GM18499 (cell line): Measurements from ENCODE around the gene FLT4.

Experiments
- ATAC-seq: cut with Tn5 transposase; IDR thresholded peaks from one replicate; pipeline ENCODE4 v1.9.1; 2021; ENCODE audit warnings: moderate number of reproducible peaks; ENCODE audit not compliant: insufficient read depth, unreplicated experiment

The FLT4 gene

DNA sequence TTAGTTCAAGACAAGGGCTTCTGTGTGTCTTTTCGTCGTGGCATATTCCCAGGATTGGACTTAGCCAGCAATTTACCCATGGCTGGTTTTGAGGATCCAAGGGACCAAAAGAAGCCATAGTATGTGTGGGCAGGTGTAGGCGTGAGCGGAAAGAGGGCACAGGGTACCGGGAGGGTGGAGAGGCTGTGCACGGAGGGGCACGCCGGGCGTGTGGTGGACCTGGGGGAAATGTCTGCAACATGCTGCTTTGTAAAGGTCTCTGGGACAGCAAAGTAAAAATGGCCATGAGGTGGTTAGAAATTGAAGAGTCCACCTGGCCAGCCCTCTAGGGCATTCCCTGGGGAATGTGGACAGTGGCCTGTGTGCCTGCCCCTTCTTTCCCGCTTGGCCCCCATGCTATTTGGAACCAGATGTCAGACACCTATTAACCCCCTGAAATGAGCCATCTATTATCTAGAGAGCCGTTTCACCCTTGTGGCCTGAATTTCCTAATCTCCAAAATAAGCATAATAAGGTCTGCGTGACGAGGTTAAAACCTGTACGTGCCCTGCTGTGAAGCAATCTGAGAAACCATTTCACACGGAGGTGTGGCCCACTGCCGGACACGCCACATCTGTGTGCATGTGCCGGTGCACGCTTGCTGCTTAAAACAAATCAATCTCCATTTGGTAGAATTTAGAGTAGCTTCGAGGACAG is 5.1 kb downstream of the FLT4 start:
- ATAC-seq = no peak

- no peak for ATAC-seq
These were observed 6.1 kb downstream of the FLT4 start for GRCh38 chr5:180643191-180643851.

- no peak for ATAC-seq
These were observed 6.6 kb downstream of the FLT4 start for GRCh38 chr5:180642779-180643178.

GRCh38 chr5:180642181-180642775 is 7.1 kb downstream of the FLT4 start:
- no peak for ATAC-seq

DNA sequence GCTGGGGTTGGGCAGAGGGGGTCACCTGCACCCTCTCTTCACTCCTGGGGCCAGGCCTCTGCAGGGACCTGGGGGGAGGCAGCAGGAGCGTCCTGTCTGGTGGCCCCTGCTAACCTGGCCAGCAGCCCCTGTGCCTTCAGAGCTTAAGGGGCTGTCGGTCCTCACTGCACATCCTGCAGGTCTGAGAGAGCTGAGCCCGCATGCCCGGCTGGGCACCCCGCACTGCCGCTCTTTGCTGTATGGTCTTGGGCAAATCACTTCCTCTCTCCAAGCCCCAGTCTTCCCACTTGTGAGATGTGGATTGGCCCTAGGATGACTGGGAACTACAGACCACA is 7.9 kb downstream of the FLT4 start:
- ATAC-seq = no peak

DNA sequence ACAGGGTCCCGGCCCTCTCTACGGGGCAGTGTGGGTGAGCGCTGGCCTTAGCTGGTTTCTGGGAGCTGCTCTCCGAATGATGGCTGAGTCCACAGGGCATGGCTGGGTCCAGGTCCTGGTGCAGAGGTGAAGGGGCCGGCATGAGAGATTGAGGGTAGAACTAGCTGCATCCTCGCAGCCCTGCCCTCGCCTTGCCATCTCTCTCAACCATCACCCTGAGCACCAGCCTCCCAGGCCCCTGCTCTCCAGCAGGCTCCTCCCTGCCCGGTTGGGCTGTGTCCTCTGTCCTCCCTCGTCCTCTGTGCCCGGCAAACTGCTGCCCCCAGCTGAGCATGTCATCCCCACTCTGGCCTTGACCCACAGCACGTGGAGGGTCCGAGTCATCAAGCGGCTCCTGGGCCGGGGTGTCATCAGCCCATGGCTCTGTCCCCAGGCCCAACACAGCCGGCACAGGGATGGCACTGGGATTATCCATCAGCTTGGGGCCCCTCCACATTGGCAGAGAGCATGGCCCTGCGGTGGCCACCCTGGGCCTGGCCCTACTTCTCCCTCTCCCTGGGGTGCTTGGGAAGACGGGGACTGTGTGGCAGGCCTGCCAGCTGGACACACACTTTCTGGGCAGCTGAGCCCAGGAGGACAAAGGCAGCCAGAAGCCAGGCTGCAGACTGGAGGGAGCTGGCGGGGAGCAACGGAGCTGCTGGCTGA is 8.4 kb downstream of the FLT4 start:
- ATAC-seq = no peak

DNA sequence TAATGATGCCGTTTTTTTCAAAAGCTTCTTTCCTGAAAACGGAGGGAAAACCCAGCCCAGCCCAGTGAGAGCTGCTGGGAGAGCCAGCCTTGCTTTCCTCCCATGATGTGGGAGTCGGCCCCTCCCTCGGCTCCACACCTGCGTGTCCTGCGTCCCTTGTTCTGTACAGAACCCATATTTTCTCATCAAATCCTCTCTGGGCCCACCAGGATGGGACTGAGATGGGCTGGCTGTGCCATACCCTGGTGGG is 8.9 kb downstream of the FLT4 start:
- no peak for ATAC-seq

- ATAC-seq = no peak
These were observed 9.4 kb downstream of the FLT4 start for GRCh38 chr5:180639741-180640610.

- no peak for ATAC-seq
These were observed 10.1 kb downstream of the FLT4 start for GRCh38 chr5:180639287-180639686.

GRCh38 chr5:180637962-180638680 is 11.3 kb downstream of the FLT4 start:
- no peak for ATAC-seq

DNA sequence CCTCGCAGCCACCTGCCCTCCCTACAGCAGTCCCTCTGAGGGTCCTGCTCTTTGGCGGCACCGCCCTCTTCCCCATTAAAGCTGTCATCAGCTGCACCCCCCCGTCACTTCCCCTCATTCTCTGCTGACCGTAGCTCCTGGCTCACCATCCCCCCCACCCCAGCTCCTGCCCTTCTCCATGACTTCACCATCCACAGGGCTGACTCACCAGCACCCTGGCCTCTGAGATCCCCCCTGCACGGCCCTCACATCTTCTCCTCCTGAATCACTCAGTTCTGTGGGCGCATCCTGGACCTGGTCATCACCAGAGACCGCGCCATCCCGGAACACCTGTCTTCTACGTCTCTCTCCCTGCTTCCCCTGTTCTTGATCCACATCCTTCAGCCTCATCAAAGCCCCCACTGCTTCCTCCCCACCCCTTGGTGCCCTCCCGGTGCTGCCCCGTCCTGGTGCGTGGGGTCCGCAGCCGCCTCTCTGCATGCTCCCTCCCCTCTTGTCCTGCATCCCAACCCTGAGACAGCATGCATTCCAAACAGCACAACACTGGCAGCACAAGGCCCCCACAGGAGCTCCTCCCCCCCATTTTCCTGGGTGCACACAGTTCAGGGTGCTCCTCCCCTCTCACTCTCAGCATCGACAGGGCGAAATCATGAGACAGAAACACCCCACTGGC is 12.9 kb downstream of the FLT4 start:
- ATAC-seq = no peak

- ATAC-seq = no peak
These were observed 13.4 kb downstream of the FLT4 start for GRCh38 chr5:180636016-180636402.

DNA sequence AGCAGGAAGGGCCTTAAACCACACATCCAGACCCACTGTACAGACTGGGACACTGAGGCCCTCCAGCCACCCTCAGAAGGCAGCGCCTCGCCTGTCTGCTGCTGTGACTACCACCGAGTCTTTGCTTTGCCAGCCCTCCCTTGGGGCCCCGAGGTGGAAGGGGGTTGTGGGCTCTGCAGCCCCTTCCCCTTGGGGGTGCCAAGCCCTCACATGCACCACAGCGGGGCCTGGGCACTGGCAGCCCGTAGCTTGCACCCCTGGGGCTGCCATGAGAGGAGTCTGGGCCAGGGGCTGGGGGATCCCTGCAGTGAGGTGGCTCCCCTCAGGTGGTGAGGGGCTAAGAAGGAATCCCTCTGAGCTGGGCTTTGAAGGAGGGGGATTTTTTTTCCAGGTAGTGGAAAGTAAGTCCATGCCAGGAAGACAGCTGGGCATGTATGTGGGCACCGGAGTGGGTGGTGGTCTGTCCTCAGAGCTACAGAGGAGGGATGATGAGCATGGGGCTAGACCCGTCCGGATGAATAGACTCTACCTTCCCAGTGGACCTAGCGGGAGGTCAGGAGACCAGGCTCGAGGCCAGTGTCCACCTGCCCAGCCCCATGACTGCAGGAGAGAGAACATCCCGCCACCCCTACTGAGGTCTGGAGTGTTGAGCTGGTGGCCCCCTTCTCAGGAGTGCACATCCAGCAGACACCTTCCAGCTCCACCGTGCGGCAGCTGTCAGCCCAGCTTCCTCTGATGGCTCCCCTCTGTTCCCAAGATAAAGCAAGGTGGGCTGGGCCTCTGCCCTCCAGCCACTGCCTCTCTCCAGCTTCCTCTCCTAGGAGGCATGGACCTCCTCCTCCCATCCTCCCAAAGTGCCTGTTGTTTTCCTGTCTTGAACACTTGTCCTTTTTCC is 15.9 kb downstream of the FLT4 start:
- no peak for ATAC-seq

DNA sequence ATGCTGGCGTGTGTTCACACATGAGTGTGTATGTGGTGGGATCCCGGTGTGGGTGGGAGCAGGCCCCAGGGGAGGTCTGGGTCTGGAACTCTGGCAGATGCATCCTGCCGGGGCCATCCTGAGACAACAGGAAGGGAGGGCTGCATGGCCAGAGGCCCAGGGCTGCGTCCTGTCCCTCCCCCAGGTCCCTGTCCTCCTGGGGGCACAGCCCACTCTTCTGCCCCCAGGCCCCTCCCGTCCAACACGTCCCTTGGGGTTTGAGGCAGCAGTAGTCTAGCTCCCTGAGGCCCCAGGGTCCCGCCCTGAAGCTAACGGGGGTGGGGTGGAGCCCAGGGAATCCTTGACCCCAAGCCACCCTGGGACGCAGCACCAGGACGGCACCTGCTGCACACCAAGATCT is 16.6 kb downstream of the FLT4 start:
- no peak for ATAC-seq

- ATAC-seq = no peak
These were observed 17.6 kb downstream of the FLT4 start for GRCh38 chr5:180631549-180632383.

DNA sequence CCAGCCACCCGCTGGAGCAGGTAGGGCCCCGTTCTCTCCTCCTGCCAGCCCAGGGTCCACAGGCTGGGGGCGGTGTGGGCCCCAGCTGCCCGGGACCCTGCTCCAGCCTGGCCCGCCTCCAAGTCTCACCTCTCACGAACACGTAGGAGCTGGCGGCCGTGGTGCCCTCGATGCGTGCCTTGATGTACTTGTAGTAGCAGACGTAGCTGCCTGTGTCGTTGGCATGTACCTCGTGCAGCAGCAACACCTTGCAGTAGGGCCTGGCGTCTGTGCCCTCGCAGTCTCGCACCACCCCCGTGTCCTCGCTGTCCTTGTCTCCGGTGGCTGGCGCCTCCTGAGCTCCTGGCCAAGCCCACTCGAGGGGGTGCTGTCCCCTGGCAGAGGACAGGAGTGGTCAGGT is 19.0 kb downstream of the FLT4 start:
- no peak for ATAC-seq

- no peak for ATAC-seq
These were observed 19.5 kb downstream of the FLT4 start for GRCh38 chr5:180629831-180630382.
